ENCODE results near the gene CXXC1.

DNA sequence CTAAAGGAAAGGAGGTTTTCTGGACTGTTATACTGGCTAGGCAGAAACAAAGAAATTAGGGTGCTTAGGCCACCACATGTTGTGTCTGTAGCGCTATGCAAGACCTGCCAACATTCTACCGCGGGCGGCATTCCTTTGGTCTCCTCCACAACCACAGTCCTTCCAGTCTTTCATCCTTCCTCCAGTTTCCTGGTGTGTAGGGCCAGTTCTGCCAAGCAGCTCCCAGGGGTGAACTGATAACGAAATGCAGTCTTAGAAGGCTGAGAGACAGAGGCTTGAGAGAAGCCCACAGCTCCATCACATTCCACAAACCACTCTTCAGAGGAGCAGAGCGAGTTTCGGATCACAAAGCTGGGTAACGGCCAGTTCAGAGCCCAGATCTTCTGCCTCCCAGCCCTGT lies 19.5 kb upstream of the CXXC1 start:
- TF ChIP-seq, protein P1, sequence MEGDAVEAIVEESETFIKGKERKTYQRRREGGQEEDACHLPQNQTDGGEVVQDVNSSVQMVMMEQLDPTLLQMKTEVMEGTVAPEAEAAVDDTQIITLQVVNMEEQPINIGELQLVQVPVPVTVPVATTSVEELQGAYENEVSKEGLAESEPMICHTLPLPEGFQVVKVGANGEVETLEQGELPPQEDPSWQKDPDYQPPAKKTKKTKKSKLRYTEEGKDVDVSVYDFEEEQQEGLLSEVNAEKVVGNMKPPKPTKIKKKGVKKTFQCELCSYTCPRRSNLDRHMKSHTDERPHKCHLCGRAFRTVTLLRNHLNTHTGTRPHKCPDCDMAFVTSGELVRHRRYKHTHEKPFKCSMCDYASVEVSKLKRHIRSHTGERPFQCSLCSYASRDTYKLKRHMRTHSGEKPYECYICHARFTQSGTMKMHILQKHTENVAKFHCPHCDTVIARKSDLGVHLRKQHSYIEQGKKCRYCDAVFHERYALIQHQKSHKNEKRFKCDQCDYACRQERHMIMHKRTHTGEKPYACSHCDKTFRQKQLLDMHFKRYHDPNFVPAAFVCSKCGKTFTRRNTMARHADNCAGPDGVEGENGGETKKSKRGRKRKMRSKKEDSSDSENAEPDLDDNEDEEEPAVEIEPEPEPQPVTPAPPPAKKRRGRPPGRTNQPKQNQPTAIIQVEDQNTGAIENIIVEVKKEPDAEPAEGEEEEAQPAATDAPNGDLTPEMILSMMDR (IDR thresholded peaks at IDR 0.05; ENCODE audit: insufficient read depth, low read length, poor library complexity, severe bottlenecking): no peak
- TF ChIP-seq EZH2phosphoT487 (conservative IDR thresholded peaks at IDR 0.05; ENCODE audit: low read length): no peak

Data from SU-DHL-6 (cell line).